Fibroblast of skin of back (primary cell): Measurements from ENCODE around the gene TRAK1.
A peak's percentile ranks its signal among the peaks of the same experiment; 100 is the strongest.

Experiments
- DNase-seq: peaks from one replicate; pipeline ENCODE4 v3.0.0-alpha.2; 2013

TRAK1 gene

DNA sequence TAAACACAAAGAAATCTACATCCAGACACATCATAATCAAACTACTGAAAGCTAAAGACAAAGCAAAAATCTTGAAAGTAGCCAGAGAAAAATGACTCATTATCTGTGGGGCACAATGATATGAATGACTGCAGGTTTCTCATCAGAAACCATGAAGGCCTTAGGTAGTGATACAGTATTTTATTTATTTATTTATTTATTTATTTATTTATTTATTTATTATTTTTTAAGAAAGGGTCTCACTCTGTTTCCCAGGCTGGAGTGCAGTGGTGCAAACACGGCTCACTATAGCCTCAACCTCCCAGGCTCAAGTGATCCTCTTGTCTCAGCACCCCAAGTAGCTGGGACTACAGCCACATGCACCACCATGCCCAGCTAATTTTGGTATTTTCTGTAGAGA lies 159.6 kb downstream of the TRAK1 start:
- DNase-seq: no peak

DNA sequence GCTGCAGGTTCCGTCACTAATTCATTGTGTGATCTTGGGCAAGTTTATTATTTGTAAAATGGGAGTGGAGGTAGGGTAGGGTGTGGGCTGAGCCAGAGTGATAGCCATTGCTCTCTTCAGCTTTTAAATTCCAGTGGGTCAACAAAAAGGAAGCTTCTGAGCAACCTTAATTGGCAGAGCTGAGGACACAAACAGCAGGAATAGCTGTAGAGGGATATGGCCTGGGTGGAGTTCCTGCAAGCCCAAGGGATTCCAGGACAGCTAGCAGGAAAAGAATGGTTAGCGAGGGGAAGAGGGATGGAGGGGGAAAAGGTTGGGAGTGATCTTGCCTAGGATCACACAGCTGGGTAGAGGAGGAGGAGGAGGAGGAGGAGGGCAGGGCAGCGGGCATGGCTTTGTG lies 163.4 kb downstream of the TRAK1 start:
- DNase-seq: peak; percentile 33

GRCh38 chr3:42256135-42256819 lies 165.1 kb downstream of the TRAK1 start:
- DNase-seq: peak; percentile 74

- DNase-seq: peak; percentile 11
Measured at GRCh38 chr3:42257007-42257406, 165.8 kb downstream of the TRAK1 start.

DNA sequence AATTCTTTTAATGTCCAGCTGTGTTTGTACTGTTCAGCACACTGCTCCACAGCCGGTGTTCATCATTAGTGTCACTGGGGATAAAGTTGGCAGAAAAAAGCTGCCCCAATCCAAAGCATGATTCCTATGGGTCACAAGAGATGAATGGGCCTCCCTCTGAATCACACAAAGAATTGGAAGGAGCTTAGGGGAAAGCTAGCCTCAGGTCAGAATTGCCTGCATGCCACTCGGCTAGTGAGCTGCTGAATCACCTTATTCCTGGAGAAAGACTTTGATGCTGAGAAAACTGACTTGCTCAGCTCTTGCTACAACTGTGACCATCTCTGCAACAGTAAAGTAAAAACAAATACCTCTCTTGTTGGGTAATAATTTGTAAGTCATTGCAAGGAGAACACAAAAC lies 171.4 kb downstream of the TRAK1 start:
- DNase-seq: peak; percentile 39

GRCh38 chr3:42263354-42264346 lies 172.5 kb downstream of the TRAK1 start:
- DNase-seq: peak; percentile 6

- peak; percentile 49 for DNase-seq
Measured at GRCh38 chr3:42264399-42265058, 173.4 kb downstream of the TRAK1 start.

GRCh38 chr3:42265059-42265991 lies 174.2 kb downstream of the TRAK1 start:
- peak; percentile 21 for DNase-seq

DNA sequence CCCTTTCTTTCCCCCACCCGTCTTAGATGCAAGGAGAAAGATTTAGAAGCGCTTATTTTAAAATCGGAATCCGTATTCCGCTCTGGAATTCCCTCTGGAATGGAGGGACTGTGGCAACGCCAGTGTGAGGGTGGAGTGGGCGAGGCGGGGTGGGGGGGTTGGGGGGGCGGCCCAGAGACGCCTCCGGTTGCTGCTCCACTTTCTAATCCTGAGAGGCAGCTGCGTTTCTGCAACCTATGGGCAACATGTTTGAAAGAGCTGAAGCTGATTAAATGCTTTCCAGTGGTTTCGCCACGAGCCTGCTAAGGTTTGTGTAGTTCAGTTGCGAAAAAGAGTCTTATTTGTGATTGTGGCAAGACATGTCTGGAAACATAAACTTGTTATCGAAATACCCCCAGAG lies 174.9 kb downstream of the TRAK1 start, which contains the start of gene CCK:
Gene CCK, minus strand, starts transcription at position 101 of the 400 bp plus-strand sequence. CDS start 2,555 bp downstream, outside the sequence.
- no peak for DNase-seq

GRCh38 chr3:42267878-42268277 lies 176.7 kb downstream of the TRAK1 start:
- DNase-seq: no peak

DNA sequence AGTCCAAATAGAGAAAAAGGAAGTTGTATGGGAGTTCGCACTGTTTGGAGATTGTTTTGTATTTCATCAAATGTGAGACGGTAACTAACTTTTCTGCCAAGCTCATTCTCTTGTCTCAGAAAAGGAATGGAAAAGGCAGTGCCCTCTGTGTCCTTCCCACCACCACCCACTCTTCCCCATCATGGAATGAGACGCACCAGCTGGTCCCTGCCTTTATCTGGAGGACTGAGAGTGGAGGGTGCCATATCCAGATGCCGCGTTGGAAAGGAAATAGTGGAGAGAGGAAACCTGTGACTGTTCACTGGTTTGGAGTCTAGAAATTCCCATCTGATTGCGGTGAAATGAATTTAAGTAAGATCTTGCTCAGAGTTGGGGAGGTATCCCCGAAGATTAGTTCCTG lies 178.5 kb downstream of the TRAK1 start:
- DNase-seq: no peak

- no peak for DNase-seq
Measured at GRCh38 chr3:42270561-42270960, 179.4 kb downstream of the TRAK1 start.

- no peak for DNase-seq
Measured at GRCh38 chr3:42271786-42272185, 180.6 kb downstream of the TRAK1 start.

DNA sequence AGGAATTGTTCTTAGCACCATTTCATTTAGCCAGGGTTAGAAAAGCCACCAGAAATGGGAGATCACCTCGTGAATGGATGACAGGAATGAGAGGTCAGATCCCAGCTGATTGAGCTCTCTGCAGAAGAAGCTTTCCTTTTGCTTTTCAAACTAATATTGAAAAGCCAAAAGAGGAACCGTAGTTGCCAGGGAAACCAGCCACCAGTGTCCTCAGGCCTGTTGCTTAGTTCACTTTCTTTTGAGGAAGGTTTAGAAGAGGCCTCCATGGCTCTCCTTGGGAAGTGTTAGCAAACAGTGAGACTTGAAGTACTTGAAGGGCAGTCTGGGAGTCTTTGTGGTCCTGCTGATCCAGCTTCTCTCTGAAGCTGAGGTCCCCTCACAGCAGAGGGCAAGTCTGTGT lies 182.2 kb downstream of the TRAK1 start:
- DNase-seq: no peak

GRCh38 chr3:42274266-42274665 lies 183.1 kb downstream of the TRAK1 start:
- no peak for DNase-seq

- no peak for DNase-seq
Measured at GRCh38 chr3:42275217-42275616, 184.1 kb downstream of the TRAK1 start.
